GM23338 (cell line): ENCODE data around the gene CCL14. TPM values are rescaled to one million over a fixed set of nuclear protein-coding genes. Genes with fewer than 3 reads are reported as not detected.
"Not testable (repeated sequence)": the region's sequence is repeated elsewhere in the genome, so short reads cannot be mapped to it uniquely, and the experiment has no call there.

Source experiments
- ATAC-seq: fragments of 200-7000 bp; cut with Tn5 transposase; 3 replicates; pipeline ENCODE4 v1.9.1; 2020
- DNase-seq: peaks from one replicate; pipeline ENCODE4 v3.0.0-alpha.2; 2015; ENCODE audit warnings: low spot score
- H2AFZ ChIP-seq: fragments of 200-600 bp; sonication (generic); 2 replicates; pipeline ENCODE4 v1.8.0; 2016; ENCODE audit warnings: antibody characterized with exemption, mild to moderate bottlenecking, moderate library complexity
- H3F3A ChIP-seq: fragments of 200-600 bp; sonication (generic); replicated peaks from 2 replicates; pipeline ENCODE4 v1.8.0; 2017; ENCODE audit warnings: antibody characterized with exemption, mixed run types, low read depth
- H3K27ac ChIP-seq: fragments of 200-600 bp; sonication (generic); 2 replicates; pipeline ENCODE4 v1.6.1; 2016; ENCODE audit warnings: low read depth
- H3K27me3 ChIP-seq: fragments of 200-600 bp; sonication (generic); 2 replicates; pipeline ENCODE4 v1.8.0; 2016; ENCODE audit warnings: mild to moderate bottlenecking, mixed run types, moderate library complexity; ENCODE audit not compliant: insufficient read depth
- H3K36me3 ChIP-seq: fragments of 200-600 bp; sonication (generic); 2 replicates; pipeline ENCODE4 v1.8.0; 2016; ENCODE audit warnings: mild to moderate bottlenecking; ENCODE audit not compliant: insufficient read depth
- H3K4me1 ChIP-seq: fragments of 200-600 bp; sonication (generic); 2 replicates; pipeline ENCODE4 v1.8.0; 2016; ENCODE audit warnings: mild to moderate bottlenecking, moderate library complexity; ENCODE audit not compliant: insufficient read depth
- H3K4me2 ChIP-seq: fragments of 200-600 bp; sonication (generic); 2 replicates; pipeline ENCODE4 v1.7.1; 2017; ENCODE audit warnings: mixed run types
- H3K4me3 ChIP-seq: fragments of 200-600 bp; sonication (generic); 2 replicates; pipeline ENCODE4 v1.6.1; 2016; ENCODE audit warnings: mixed run types
- H3K79me2 ChIP-seq: fragments of 200-600 bp; sonication (generic); replicated peaks from 2 replicates; pipeline ENCODE4 v1.8.0; 2017; ENCODE audit warnings: mild to moderate bottlenecking; ENCODE audit not compliant: insufficient read depth
- H3K9me2 ChIP-seq: fragments of 200-600 bp; sonication (generic); 2 replicates; pipeline ENCODE4 v1.8.0; 2017; ENCODE audit not compliant: insufficient read depth
- H4K20me1 ChIP-seq: fragments of 200-600 bp; sonication (generic); replicated peaks from 2 replicates; pipeline ENCODE4 v1.8.0; 2017; ENCODE audit warnings: mild to moderate bottlenecking; ENCODE audit not compliant: insufficient read depth
- H3K27ac Mint-ChIP-seq: 2 replicates; pipeline ENCODE4 v1.8.0; 2020; ENCODE audit warnings: inconsistent platforms, mild to moderate bottlenecking, moderate library complexity, mixed read lengths
- H3K27me3 Mint-ChIP-seq: 3 replicates; pipeline ENCODE4 v1.8.0; 2022; ENCODE audit warnings: low read depth, mild to moderate bottlenecking, moderate library complexity, mixed read lengths, inconsistent platforms; ENCODE audit not compliant: insufficient read depth, poor library complexity
- H3K36me3 Mint-ChIP-seq: 3 replicates; pipeline ENCODE4 v1.8.0; 2021; ENCODE audit warnings: low read depth, mild to moderate bottlenecking, inconsistent platforms, moderate library complexity, mixed read lengths
- H3K4me1 Mint-ChIP-seq: 3 replicates; pipeline ENCODE4 v1.8.0; 2020; ENCODE audit warnings: mild to moderate bottlenecking, inconsistent platforms, mixed read lengths
- H3K4me3 Mint-ChIP-seq: 3 replicates; pipeline ENCODE4 v1.8.0; 2021; ENCODE audit warnings: moderate library complexity, mild to moderate bottlenecking, inconsistent platforms, mixed read lengths
- H3K9me3 Mint-ChIP-seq: 3 replicates; pipeline ENCODE4 v1.8.0; 2020; ENCODE audit warnings: moderate library complexity, mild to moderate bottlenecking, inconsistent platforms, mixed read lengths
- EZH2 ChIP-seq: fragments of 200-600 bp; sonication (generic); IDR thresholded peaks from one replicate; pipeline ENCODE4 v1.8.0; 2017; ENCODE audit warnings: antibody characterized with exemption, mild to moderate bottlenecking, low read depth; ENCODE audit not compliant: unreplicated experiment
- JUNB ChIP-seq: IDR thresholded peaks from one replicate; pipeline ENCODE4 v1.6.1; 2016; ENCODE audit warnings: antibody characterized with exemption; ENCODE audit not compliant: unreplicated experiment
- ZNF114 ChIP-seq: fragments of 250-450 bp; sonication (Bioruptor Pico); IDR thresholded peaks from 2 replicates; pipeline ENCODE4 v1.5.0; 2020; ENCODE audit warnings: mild to moderate bottlenecking, moderate library complexity
- polyA plus RNA-seq: library from polyadenylated mRNA; unstranded; fragments of >200 nt; fragmentation: Nextera tagmentation; extraction: Ambion mirVana; gene quantifications from 2 replicates; pipeline ENCODE4 v1.2.1, GENCODE V29; 2016
- total RNA-seq: library from RNA; depleted of rRNA; stranded (reverse); fragments of >200 nt; shearing (Covaris generic); gene quantifications from 2 replicates; pipeline ENCODE4 v1.2.3, GENCODE V29; 2014
- TF ChIP-seq, protein P1 (sequence below), 2 experiments: fragments of 200-600 bp in 1 of 2; sonication (generic) in 1 of 2; conservative IDR thresholded peaks; 2 replicates each; pipeline versions ENCODE4 v1.5.1 to v1.6.1; 2016 to 2017; ENCODE audit warnings: antibody characterized with exemption in 2 of 2, low read depth in 2 of 2, mild to moderate bottlenecking in 2 of 2, moderate library complexity in 1 of 2
- TF ChIP-seq, protein P2 (sequence below): fragments of 250-450 bp; sonication (Bioruptor Pico); IDR thresholded peaks from 2 replicates; pipeline ENCODE4 v1.5.0; 2020; ENCODE audit warnings: mild to moderate bottlenecking, moderate library complexity

CCL14 gene
- total and polyA plus RNA-seq, 2 experiments from 2014 or later, result not detected

DNA sequence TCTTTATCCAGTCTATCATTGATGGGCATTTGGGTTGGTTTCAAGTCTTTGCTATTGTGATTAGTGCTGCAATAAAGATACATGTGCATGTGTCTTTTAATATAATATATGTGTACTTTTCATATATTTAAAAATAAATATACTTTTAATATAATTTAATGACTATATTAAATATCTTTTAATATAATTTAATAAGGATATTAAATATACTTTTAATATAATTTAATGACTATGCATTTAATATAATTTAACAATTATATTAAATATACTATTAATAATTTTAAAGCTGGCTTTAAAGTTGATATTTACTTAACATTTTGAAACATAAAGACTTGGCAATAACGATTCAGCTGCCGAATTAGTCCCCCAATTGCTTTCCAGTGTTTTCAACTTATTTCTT is 30.0 kb upstream of the CCL14 start (continued):
- TF ChIP-seq, protein P1, sequence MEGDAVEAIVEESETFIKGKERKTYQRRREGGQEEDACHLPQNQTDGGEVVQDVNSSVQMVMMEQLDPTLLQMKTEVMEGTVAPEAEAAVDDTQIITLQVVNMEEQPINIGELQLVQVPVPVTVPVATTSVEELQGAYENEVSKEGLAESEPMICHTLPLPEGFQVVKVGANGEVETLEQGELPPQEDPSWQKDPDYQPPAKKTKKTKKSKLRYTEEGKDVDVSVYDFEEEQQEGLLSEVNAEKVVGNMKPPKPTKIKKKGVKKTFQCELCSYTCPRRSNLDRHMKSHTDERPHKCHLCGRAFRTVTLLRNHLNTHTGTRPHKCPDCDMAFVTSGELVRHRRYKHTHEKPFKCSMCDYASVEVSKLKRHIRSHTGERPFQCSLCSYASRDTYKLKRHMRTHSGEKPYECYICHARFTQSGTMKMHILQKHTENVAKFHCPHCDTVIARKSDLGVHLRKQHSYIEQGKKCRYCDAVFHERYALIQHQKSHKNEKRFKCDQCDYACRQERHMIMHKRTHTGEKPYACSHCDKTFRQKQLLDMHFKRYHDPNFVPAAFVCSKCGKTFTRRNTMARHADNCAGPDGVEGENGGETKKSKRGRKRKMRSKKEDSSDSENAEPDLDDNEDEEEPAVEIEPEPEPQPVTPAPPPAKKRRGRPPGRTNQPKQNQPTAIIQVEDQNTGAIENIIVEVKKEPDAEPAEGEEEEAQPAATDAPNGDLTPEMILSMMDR (conservative IDR thresholded peaks at IDR 0.05; ENCODE audit: low read depth in 2 of 2), result no peak
- no peak for TF ChIP-seq ZNF114 (CRISPR knock-in tag)
- TF ChIP-seq, protein P2, sequence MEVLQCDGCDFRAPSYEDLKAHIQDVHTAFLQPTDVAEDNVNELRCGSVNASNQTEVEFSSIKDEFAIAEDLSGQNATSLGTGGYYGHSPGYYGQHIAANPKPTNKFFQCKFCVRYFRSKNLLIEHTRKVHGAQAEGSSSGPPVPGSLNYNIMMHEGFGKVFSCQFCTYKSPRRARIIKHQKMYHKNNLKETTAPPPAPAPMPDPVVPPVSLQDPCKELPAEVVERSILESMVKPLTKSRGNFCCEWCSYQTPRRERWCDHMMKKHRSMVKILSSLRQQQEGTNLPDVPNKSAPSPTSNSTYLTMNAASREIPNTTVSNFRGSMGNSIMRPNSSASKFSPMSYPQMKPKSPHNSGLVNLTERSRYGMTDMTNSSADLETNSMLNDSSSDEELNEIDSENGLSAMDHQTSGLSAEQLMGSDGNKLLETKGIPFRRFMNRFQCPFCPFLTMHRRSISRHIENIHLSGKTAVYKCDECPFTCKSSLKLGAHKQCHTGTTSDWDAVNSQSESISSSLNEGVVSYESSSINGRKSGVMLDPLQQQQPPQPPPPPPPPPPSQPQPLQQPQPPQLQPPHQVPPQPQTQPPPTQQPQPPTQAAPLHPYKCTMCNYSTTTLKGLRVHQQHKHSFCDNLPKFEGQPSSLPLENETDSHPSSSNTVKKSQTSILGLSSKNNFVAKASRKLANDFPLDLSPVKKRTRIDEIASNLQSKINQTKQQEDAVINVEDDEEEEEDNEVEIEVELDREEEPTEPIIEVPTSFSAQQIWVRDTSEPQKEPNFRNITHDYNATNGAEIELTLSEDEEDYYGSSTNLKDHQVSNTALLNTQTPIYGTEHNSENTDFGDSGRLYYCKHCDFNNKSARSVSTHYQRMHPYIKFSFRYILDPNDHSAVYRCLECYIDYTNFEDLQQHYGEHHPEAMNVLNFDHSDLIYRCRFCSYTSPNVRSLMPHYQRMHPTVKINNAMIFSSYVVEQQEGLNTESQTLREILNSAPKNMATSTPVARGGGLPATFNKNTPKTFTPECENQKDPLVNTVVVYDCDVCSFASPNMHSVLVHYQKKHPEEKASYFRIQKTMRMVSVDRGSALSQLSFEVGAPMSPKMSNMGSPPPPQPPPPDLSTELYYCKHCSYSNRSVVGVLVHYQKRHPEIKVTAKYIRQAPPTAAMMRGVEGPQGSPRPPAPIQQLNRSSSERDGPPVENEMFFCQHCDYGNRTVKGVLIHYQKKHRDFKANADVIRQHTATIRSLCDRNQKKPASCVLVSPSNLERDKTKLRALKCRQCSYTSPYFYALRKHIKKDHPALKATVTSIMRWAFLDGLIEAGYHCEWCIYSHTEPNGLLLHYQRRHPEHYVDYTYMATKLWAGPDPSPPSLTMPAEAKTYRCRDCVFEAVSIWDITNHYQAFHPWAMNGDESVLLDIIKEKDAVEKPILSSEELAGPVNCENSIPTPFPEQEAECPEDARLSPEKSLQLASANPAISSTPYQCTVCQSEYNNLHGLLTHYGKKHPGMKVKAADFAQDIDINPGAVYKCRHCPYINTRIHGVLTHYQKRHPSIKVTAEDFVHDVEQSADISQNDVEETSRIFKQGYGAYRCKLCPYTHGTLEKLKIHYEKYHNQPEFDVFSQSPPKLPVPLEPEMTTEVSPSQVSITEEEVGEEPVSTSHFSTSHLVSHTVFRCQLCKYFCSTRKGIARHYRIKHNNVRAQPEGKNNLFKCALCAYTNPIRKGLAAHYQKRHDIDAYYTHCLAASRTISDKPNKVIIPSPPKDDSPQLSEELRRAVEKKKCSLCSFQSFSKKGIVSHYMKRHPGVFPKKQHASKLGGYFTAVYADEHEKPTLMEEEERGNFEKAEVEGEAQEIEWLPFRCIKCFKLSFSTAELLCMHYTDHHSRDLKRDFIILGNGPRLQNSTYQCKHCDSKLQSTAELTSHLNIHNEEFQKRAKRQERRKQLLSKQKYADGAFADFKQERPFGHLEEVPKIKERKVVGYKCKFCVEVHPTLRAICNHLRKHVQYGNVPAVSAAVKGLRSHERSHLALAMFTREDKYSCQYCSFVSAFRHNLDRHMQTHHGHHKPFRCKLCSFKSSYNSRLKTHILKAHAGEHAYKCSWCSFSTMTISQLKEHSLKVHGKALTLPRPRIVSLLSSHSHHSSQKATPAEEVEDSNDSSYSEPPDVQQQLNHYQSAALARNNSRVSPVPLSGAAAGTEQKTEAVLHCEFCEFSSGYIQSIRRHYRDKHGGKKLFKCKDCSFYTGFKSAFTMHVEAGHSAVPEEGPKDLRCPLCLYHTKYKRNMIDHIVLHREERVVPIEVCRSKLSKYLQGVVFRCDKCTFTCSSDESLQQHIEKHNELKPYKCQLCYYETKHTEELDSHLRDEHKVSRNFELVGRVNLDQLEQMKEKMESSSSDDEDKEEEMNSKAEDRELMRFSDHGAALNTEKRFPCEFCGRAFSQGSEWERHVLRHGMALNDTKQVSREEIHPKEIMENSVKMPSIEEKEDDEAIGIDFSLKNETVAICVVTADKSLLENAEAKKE (CRISPR knock-in tag), result no peak
- TF ChIP-seq JUNB, result no peak
- no peak for TF ChIP-seq EZH2

DNA sequence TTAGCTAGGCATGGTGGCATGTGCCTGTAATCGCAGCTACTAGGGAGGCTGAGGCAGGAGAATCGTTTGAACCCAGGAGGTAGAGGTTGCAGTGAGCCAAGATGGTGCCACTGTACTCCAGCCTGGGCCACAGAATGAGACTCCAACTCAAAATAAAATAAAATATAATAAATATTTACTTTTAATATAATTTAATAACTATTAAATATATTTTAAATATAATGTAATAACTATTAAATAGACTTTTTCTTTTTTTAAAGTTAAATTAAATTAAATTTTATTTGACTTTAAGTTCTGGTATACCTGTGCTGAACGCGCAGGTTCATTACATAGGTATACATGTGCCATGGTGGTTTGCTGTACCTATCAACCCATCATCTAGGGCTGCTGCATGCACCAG is 29.4 kb upstream of the CCL14 start:
- DNase-seq, H3K4me1 ChIP-seq, H3K79me2 ChIP-seq, H3K27ac ChIP-seq, H3F3A ChIP-seq, H3K36me3 ChIP-seq, H2AFZ ChIP-seq, H3K4me3 Mint-ChIP-seq, H3K4me3 ChIP-seq, H3K9me2 ChIP-seq, H3K27ac Mint-ChIP-seq, H3K36me3 Mint-ChIP-seq, ATAC-seq, H3K27me3 ChIP-seq, H3K4me1 Mint-ChIP-seq, H4K20me1 ChIP-seq, H3K4me2 ChIP-seq: not testable (repeated sequence)
- peaks cover 31% of the 10 kb centered on the region for H3K9me3 Mint-ChIP-seq
- H3K27me3 Mint-ChIP-seq, result peaks cover 11% of the 10 kb centered on the region
